ENCODE data around the gene C17orf100.
"Not testable (repeated sequence)": the region's sequence is repeated elsewhere in the genome, so short reads cannot be mapped to it uniquely, and the experiment has no call there.

The C17orf100 gene

GRCh38 chr17:6683081-6683684, 31.6 kb downstream of the C17orf100 start:
- TF ChIP-seq POLR2A (IDR thresholded peaks at IDR 0.05; ENCODE audit: low read length), result no peak
- no peak for TF ChIP-seq GATA1 (IDR thresholded peaks at IDR 0.05; ENCODE audit: low read depth, low read length)
- no peak for DNase-seq

- DNase-seq, result no peak
- no peak for TF ChIP-seq GATA1 (IDR thresholded peaks at IDR 0.05; ENCODE audit: low read depth, low read length)
These were observed 32.3 kb downstream of the C17orf100 start for GRCh38 chr17:6683730-6684459.

GRCh38 chr17:6684460-6684783, 32.9 kb downstream of the C17orf100 start:
- no peak for DNase-seq
- TF ChIP-seq POLR2A (IDR thresholded peaks at IDR 0.05; ENCODE audit: low read length), result no peak
- no peak for TF ChIP-seq GATA1 (IDR thresholded peaks at IDR 0.05; ENCODE audit: low read depth, low read length)

- DNase-seq, result no peak
- TF ChIP-seq POLR2A (IDR thresholded peaks at IDR 0.05; ENCODE audit: low read length), result no peak
- TF ChIP-seq GATA1 (IDR thresholded peaks at IDR 0.05; ENCODE audit: low read depth, low read length), result no peak
These were observed 33.6 kb downstream of the C17orf100 start for GRCh38 chr17:6684881-6685767.

GRCh38 chr17:6686026-6686425, 34.5 kb downstream of the C17orf100 start:
- no peak for DNase-seq
- TF ChIP-seq POLR2A (IDR thresholded peaks at IDR 0.05; ENCODE audit: low read length) (no peak), GATA1 (IDR thresholded peaks at IDR 0.05; ENCODE audit: low read depth, low read length) (no peak)

- no peak for TF ChIP-seq GATA1 (IDR thresholded peaks at IDR 0.05; ENCODE audit: low read depth, low read length)
- no peak for TF ChIP-seq POLR2A (IDR thresholded peaks at IDR 0.05; ENCODE audit: low read length)
- no peak for DNase-seq
These were observed 37.4 kb downstream of the C17orf100 start for GRCh38 chr17:6688944-6689343.

- DNase-seq, result no peak
- TF ChIP-seq GATA1 (IDR thresholded peaks at IDR 0.05; ENCODE audit: low read depth, low read length), result no peak
- no peak for TF ChIP-seq POLR2A (IDR thresholded peaks at IDR 0.05; ENCODE audit: low read length)
These were observed 39.1 kb downstream of the C17orf100 start for GRCh38 chr17:6690641-6691040.

- TF ChIP-seq POLR2A (IDR thresholded peaks at IDR 0.05; ENCODE audit: low read length) (no peak), GATA1 (IDR thresholded peaks at IDR 0.05; ENCODE audit: low read depth, low read length) (no peak)
- DNase-seq, result no peak
These were observed 40.0 kb downstream of the C17orf100 start for GRCh38 chr17:6691546-6691945.

GRCh38 chr17:6691958-6692357, 40.4 kb downstream of the C17orf100 start:
- not testable (repeated sequence) for DNase-seq

- DNase-seq, result no peak
- TF ChIP-seq POLR2A (IDR thresholded peaks at IDR 0.05; ENCODE audit: low read length), result no peak
- no peak for TF ChIP-seq GATA1 (IDR thresholded peaks at IDR 0.05; ENCODE audit: low read depth, low read length)
These were observed 43.5 kb downstream of the C17orf100 start for GRCh38 chr17:6695051-6695450.

GRCh38 chr17:6695565-6695964, 44.0 kb downstream of the C17orf100 start:
- no peak for DNase-seq
- TF ChIP-seq POLR2A (IDR thresholded peaks at IDR 0.05; ENCODE audit: low read length) (no peak), GATA1 (IDR thresholded peaks at IDR 0.05; ENCODE audit: low read depth, low read length) (no peak)

GRCh38 chr17:6696906-6697305, 45.3 kb downstream of the C17orf100 start:
- no peak for DNase-seq
- TF ChIP-seq POLR2A (IDR thresholded peaks at IDR 0.05; ENCODE audit: low read length) (no peak), GATA1 (IDR thresholded peaks at IDR 0.05; ENCODE audit: low read depth, low read length) (no peak)

GRCh38 chr17:6698004-6698403, 46.4 kb downstream of the C17orf100 start:
- no peak for DNase-seq
- TF ChIP-seq POLR2A (IDR thresholded peaks at IDR 0.05; ENCODE audit: low read length) (no peak), GATA1 (IDR thresholded peaks at IDR 0.05; ENCODE audit: low read depth, low read length) (no peak)
